ENCODE measurements around the gene PRR33. TPM values are rescaled to one million over a fixed set of nuclear protein-coding genes. Genes with fewer than 3 reads are reported as not detected.

The PRR33 gene
- total and polyA plus RNA-seq, 7 donors = 0.16 to 8.9 (median 1.6) TPM

DNA sequence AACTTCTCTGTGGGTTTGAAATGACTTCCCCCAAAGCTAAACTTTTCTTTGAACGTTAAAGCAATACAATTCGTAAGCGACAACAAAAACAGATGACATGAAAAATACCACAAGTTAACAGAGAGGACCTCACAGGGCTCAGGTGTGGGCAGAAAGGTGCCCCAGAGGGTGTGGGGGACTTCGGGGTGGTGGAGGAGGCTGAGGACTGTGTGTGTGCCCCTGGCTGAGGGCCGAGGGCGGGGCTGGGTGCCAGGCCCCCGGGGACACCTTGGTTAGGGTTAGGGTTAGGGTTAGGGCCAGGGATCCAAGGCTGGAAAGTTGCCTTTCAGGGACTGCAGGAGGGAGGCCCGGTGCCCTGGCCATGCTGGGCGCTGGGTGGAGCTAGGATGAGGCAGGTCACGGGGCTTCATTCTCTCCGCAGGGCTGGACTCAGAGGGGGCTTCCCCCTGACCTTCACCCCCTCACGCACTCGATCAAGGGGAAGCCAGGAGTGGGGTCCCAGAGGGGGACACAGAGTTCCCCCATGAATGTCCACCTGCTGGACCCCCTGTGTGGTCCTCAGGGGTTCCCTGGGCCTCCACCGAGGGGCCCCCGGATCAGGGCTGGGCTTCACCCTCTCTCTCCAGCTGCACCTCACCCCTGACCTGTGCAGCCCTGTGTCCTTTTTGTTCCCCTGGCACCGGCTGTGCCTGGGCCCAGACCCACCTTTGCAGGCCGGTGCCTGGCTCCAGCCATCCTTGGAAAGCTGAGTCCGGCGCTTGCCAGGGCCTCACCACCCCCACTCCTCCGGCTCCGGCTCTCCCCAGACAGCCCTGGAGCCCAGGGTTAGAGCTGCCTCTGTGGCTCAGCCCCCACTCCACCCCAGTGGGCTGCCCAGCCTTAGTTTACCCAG is 45.9 kb downstream of the PRR33 start:
- 84 to 86% (median 84%) methylated on average over 20 to 21 of the region's 21 CpGs for WGBS, 3 donors
- ATAC-seq = no peak
- peak; percentile 24 to 25 for DNase-seq
- Histone ChIP-seq H3K9me3 (no peaks in the 10 kb centered on the region), H3K4me3 (no peak overlapping the region), H3K36me3 (ENCODE audit: insufficient read depth in 1 of 2, low read depth in 1 of 2) (peaks cover 0 to 7% of the 10 kb centered on the region in 2 donors), H3K27ac (no peak overlapping the region), H3K27me3 (ENCODE audit: insufficient read depth in 3 of 3, low read length in 2 of 3) (no peaks in the 10 kb centered on the region), H3K4me1 (no peaks in the 10 kb centered on the region)
- intact Hi-C loops (cut with DNase I) = loop anchor here in 1 of 2 donors (10.0 kb wide), 1 partner anchor 69 kb away; the partner anchor contains the start of gene TNNT3
- TF ChIP-seq, protein P1, sequence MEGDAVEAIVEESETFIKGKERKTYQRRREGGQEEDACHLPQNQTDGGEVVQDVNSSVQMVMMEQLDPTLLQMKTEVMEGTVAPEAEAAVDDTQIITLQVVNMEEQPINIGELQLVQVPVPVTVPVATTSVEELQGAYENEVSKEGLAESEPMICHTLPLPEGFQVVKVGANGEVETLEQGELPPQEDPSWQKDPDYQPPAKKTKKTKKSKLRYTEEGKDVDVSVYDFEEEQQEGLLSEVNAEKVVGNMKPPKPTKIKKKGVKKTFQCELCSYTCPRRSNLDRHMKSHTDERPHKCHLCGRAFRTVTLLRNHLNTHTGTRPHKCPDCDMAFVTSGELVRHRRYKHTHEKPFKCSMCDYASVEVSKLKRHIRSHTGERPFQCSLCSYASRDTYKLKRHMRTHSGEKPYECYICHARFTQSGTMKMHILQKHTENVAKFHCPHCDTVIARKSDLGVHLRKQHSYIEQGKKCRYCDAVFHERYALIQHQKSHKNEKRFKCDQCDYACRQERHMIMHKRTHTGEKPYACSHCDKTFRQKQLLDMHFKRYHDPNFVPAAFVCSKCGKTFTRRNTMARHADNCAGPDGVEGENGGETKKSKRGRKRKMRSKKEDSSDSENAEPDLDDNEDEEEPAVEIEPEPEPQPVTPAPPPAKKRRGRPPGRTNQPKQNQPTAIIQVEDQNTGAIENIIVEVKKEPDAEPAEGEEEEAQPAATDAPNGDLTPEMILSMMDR (IDR thresholded peaks at IDR 0.05) = no peak

DNA sequence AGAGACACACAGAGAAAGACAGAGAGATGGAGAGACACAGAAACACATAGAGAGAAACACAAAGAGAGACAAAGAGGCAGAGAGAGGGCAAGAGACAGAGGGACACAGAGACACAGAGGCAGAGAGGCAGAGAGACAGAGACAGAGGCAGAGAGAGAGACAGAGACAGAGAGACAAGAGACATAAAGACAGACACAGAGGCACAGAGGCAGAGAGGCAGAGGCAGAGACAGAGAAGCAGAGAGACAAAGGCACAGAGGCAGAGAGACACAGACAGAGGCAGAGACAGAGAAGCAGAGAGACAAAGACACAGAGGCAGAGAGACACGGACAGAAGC is 46.6 kb downstream of the PRR33 start:
- H3K9me3 ChIP-seq = no peaks in the 10 kb centered on the region
- no peak overlapping the region for H3K4me3 ChIP-seq
- ATAC-seq (no peak), DNase-seq (peak in 1 of 2 donors; percentile 3)
- TF ChIP-seq, protein P1 (IDR thresholded peaks at IDR 0.05) = no peak
- WGBS, 3 donors = 79 to 100% (median 80%) methylated on average over 1 of the region's 1 CpG
- H3K27me3 ChIP-seq (ENCODE audit: insufficient read depth in 3 of 3, low read length in 2 of 3) = no peaks in the 10 kb centered on the region
- H3K36me3 ChIP-seq (ENCODE audit: insufficient read depth in 1 of 2, low read depth in 1 of 2) = peaks cover 0 to 7% of the 10 kb centered on the region in 2 donors
- intact Hi-C loops (cut with DNase I) = loop anchor here in 1 of 2 donors (10.0 kb wide), 1 partner anchor 70 kb away; the partner anchor contains the start of gene TNNT3
- H3K4me1 ChIP-seq = no peaks in the 10 kb centered on the region
- H3K27ac ChIP-seq = peak overlapping the region; percentile 41

DNA sequence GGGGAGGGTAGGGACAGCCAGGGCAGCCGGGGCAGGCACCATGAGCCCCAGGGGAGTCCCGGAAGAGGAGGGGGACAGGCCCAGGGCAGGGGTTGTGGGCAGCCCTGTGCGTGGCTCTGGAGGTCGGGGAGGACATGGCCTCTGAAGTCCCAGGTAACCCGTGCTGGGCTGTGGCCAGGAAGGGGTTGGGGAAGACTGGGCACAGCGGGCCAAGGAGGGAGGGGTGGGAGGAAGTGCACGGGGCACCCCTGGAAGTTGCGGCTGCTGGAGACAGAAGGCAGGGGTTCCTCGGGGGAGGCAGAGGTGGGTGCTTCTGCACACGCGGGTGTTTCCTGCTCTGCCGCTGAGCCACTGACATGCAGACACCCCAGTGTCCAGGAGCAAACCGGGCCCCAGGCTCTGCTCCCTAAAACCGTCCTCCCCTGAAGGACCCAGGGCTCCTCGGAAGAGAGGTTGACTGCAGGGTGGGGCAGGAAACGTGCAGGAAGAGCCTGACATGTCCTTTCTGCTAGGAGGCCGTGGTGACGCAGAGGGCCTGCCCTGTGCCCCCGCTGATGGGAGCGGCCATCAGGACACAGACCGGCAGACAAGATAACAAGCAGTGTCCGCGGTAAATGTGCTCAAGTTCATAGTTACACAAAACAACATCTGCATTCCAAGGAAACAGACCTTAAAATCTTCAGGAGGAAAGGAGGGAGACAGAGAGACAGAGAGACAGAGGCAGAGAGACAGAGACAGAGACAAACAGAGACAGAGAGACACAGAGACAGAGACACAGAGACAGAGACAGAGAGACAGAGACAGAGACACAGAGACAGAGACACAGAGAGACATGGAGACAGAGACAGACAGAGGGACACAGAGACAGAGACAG is 47.2 kb downstream of the PRR33 start:
- TF ChIP-seq, protein P1 (IDR thresholded peaks at IDR 0.05) = no peak
- peaks cover 0 to 7% of the 10 kb centered on the region in 2 donors for H3K36me3 ChIP-seq (ENCODE audit: insufficient read depth in 1 of 2, low read depth in 1 of 2)
- no peaks in the 10 kb centered on the region for H3K9me3 ChIP-seq
- no peaks in the 10 kb centered on the region for H3K4me1 ChIP-seq
- no peaks in the 10 kb centered on the region for H3K27me3 ChIP-seq (ENCODE audit: insufficient read depth in 3 of 3, low read length in 2 of 3)
- DNase-seq (peak; percentile 63 to 83), ATAC-seq (peak in 1 of 4 donors; percentile 4)
- H3K27ac ChIP-seq = peak overlapping the region; percentile 41
- H3K4me3 ChIP-seq = no peak overlapping the region
- intact Hi-C loops (cut with DNase I) = loop anchor here in 1 of 2 donors (10.0 kb wide), 1 partner anchor 70 kb away; the partner anchor contains the start of gene TNNT3
- 61 to 66% (median 61%) methylated on average over 23 of the region's 23 CpGs for WGBS, 3 donors

DNA sequence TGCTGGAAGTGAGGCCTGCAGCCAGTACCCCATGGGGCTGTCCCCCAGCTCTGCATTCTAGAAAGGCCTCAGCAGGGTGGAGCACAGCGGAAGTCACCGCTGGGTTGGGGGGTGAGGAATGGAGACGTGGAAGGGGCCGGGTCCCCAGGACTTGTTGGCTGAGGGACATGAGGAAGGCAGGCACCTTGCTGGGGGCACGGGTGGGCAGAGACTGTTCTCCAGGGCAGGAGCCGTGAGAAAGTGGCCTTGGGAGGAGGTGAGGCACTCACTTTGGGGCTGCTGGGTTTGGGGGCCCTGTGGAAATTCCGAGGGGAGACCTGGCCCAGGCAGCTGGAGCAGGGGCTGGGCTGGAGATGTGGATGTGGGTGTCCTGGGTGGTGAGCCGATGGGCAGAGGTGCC is 47.9 kb downstream of the PRR33 start:
- ATAC-seq (no peak), DNase-seq (peak in 1 of 2 donors; percentile 50)
- TF ChIP-seq, protein P1 (IDR thresholded peaks at IDR 0.05) = no peak
- Histone ChIP-seq H3K27me3 (ENCODE audit: insufficient read depth in 3 of 3, low read length in 2 of 3) (no peaks in the 10 kb centered on the region), H3K4me1 (no peaks in the 10 kb centered on the region), H3K27ac (peak overlapping the region; percentile 93), H3K9me3 (no peaks in the 10 kb centered on the region), H3K36me3 (ENCODE audit: insufficient read depth in 1 of 2, low read depth in 1 of 2) (peaks cover 0 to 7% of the 10 kb centered on the region in 2 donors), H3K4me3 (no peak overlapping the region)
- intact Hi-C loops (cut with DNase I) = loop anchor here in 1 of 2 donors (10.0 kb wide), 1 partner anchor 71 kb away; the partner anchor contains the start of gene TNNT3
- WGBS, 3 donors = 82 to 94% (median 85%) methylated on average over 8 of the region's 8 CpGs

All from psoas muscle (tissue), 8 donors.